Kidney epithelial cell (primary cell): ENCODE data around the gene KLHL26. TPM values are rescaled to one million over a fixed set of nuclear protein-coding genes. Genes with fewer than 3 reads are reported as not detected.

Experiments used
- DNase-seq: peaks from one replicate; pipeline ENCODE4 v3.0.0-alpha.2; 2010; ENCODE audit warnings: low read depth
- H3K27me3 ChIP-seq: 2 replicates; pipeline ENCODE4 v1.6.0; 2011; ENCODE audit warnings: low read length; ENCODE audit not compliant: control insufficient read depth, insufficient read depth
- H3K36me3 ChIP-seq: 2 replicates; pipeline ENCODE4 v1.5.1; 2011; ENCODE audit warnings: low read length; ENCODE audit not compliant: control insufficient read depth, insufficient read depth
- H3K4me3 ChIP-seq: 2 replicates; pipeline ENCODE4 v1.5.1; 2011; ENCODE audit warnings: low read depth, mild to moderate bottlenecking, control low read depth, low read length
- total RNA-seq: library from RNA; depleted of rRNA; stranded (reverse); fragments of >200 nt; gene quantifications from 2 replicates; pipeline ENCODE4 v1.2.3, GENCODE V29; 2015
- TF ChIP-seq, protein P1 (sequence below): IDR thresholded peaks from 2 replicates; pipeline ENCODE4 v1.5.1; 2011; ENCODE audit warnings: mild to moderate bottlenecking, moderate library complexity, low read length, control low read depth, inconsistent platforms; ENCODE audit not compliant: insufficient read depth, poor library complexity, severe bottlenecking

The KLHL26 gene
- total RNA-seq, 1 donor from 2014 or later = 7.5 TPM

DNA sequence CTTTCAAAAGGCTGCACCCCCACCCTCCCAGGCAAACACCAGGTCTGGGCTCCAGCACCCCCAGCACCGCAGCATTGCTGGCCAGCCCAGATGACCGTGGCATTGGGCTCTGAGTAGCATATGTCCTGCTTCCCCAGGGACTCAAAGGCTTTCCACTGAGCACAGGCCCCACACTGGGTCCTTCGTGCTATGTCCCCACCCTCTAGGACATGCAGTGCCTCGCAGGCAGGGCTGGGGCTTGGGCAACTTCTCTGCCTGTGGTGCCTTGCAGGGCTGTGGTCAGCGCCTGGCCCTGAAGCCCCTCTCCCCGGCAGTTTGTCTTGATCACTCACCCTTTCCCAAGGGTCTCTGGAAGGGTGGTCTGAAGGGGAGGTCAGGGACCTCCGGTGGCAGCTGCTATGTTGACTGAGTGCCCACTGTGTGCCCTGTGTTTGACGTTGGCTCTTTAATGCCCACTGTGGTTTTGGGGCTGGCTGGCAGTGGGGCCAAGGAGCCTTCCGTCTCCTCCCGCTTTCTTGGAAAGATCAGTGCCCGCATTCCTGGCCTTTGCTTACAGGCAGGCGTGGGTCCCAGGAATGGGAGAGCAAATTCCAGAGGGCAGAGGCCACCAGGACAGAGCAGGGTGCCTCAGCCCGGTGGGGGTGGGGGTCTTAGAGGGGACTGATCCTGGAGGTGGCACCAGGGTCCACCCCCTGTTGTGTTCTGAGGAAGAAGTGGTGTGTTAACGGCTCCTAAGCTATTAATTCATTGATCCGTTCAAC, 26.3 kb downstream of the KLHL26 start:
- no peak for DNase-seq
- Histone ChIP-seq H3K4me3 (no peak overlapping the region), H3K27me3 (peaks cover 5% of the 10 kb centered on the region), H3K36me3 (no peaks in the 10 kb centered on the region)
- TF ChIP-seq, protein P1, sequence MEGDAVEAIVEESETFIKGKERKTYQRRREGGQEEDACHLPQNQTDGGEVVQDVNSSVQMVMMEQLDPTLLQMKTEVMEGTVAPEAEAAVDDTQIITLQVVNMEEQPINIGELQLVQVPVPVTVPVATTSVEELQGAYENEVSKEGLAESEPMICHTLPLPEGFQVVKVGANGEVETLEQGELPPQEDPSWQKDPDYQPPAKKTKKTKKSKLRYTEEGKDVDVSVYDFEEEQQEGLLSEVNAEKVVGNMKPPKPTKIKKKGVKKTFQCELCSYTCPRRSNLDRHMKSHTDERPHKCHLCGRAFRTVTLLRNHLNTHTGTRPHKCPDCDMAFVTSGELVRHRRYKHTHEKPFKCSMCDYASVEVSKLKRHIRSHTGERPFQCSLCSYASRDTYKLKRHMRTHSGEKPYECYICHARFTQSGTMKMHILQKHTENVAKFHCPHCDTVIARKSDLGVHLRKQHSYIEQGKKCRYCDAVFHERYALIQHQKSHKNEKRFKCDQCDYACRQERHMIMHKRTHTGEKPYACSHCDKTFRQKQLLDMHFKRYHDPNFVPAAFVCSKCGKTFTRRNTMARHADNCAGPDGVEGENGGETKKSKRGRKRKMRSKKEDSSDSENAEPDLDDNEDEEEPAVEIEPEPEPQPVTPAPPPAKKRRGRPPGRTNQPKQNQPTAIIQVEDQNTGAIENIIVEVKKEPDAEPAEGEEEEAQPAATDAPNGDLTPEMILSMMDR = no peak

DNA sequence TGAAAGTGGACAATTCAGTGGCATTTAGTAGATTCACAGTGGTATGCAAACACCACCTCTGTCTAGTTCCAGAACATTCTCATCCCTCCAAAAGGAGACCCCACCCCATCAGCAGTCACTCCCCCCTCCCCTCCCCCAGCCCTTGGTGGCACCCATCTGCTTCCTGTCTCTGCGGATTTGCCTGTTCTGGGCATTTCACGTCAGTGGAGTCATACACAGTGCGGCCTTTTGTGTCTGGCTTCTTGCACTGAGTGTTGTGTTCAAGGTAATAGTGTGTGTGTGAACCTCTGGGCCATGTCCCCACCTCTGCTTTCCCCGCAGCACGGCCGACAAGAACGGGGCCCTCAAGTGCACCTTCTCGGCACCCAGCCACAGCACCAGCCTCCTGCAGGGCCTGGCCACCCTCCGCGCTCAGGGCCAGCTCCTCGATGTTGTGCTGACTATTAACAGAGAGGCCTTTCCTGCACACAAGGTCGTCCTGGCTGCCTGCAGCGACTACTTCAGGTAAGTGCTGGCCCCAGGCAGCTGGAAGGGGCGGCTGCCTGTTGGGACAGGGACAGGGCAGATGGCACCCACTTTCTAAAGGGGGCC, 27.2 kb downstream of the KLHL26 start:
- Histone ChIP-seq H3K4me3 (no peak overlapping the region), H3K27me3 (peaks cover 1% of the 10 kb centered on the region), H3K36me3 (no peaks in the 10 kb centered on the region)
- no peak for DNase-seq
- TF ChIP-seq, protein P1 = no peak

DNA sequence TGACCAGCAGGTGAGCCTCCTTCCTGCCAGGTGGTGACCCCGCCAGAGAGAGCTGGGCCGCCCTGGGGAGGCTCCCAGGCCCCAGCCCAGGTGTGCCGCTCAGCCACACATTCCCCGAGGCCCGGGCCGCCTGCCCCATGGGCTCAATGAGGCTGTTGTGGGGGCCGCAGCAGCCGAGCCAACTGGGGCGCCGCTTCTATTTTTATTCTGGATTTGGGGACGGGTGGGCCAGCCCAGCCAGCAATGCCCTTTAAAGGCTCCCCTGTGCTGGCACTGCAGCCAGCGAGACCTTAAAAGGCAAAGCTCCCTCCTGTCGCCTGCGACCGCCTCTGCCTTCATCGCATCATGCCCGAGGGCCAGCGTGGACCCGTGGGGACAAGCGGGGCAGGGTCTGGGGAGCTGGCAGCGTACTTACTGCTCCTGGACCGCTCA, 29.0 kb downstream of the KLHL26 start:
- Histone ChIP-seq H3K27me3 (no peaks in the 10 kb centered on the region), H3K4me3 (no peak overlapping the region), H3K36me3 (no peaks in the 10 kb centered on the region)
- DNase-seq = no peak
- TF ChIP-seq, protein P1 = no peak

DNA sequence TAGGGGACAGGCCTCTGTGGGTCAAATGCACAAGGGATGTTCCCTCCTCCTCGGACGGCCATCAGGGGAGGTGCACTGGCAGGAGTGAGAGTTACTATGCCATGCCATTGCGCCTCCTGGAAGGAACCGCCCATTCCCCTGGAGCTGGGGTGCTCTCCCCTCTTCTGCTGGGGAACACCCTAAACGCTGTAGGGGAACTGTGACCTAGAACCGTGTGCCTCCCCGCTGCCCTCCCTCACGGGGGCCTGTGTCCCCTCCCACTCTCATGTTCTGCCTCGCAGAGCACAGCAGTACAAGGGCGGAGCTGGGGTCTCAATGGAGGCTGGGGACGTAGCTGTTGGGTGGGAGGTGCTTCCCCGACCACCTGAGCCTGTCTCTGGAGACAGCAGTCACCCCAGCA, 29.5 kb downstream of the KLHL26 start:
- H3K36me3 ChIP-seq = no peaks in the 10 kb centered on the region
- TF ChIP-seq, protein P1 = no peak
- H3K4me3 ChIP-seq = no peak overlapping the region
- no peaks in the 10 kb centered on the region for H3K27me3 ChIP-seq
- DNase-seq = no peak

DNA sequence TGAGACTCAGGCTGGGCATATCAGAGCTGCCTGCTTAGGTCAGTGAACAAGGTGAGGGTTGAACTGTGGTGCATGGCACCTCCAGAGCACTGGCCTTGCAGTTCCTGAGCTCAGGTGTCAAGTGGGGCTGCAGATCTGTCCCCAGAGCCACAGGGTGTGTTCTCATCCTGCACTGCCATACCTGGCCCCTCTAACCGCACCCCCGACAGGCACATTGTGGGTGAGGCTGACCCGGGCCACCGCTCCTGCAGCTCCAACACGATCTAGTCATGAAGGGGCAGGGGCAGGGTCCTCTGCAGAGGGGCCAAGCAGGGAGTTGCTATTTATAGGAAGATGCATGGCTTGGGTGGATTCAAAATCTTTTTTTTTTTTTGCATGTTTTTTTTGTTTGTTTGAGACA, 30.0 kb downstream of the KLHL26 start:
- Histone ChIP-seq H3K4me3 (no peak overlapping the region), H3K36me3 (no peaks in the 10 kb centered on the region), H3K27me3 (no peaks in the 10 kb centered on the region)
- TF ChIP-seq, protein P1 = no peak
- no peak for DNase-seq
